ENCODE data around the gene SLMAP. TPM values are rescaled to one million over a fixed set of nuclear protein-coding genes. Genes with fewer than 3 reads are reported as not detected.
A peak's percentile ranks its signal among the peaks of the same experiment; 100 is the strongest.

The SLMAP gene
- total RNA-seq, 1 donor from 2014 or later, result 71.5 TPM

GRCh38 chr3:57961177-57961827 lies 205.2 kb downstream of the SLMAP start:
- Mint-ChIP-seq H3K4me1 (ENCODE audit: unreplicated experiment) (peaks cover 26% of the 10 kb centered on the region), H3K27me3 (ENCODE audit: unreplicated experiment) (no peaks in the 10 kb centered on the region), H3K4me3 (ENCODE audit: unreplicated experiment) (no peak overlapping the region), H3K27ac (ENCODE audit: unreplicated experiment) (no peak overlapping the region), H3K36me3 (ENCODE audit: unreplicated experiment) (no peaks in the 10 kb centered on the region), H3K9me3 (ENCODE audit: unreplicated experiment) (no peaks in the 10 kb centered on the region)
- DNase-seq (ENCODE audit: extremely low spot score, unreplicated experiment), result no peak
- no peak for TF ChIP-seq CTCF (IDR thresholded peaks at IDR 0.05)

GRCh38 chr3:57961828-57962447 lies 205.8 kb downstream of the SLMAP start:
- Mint-ChIP-seq H3K27ac (ENCODE audit: unreplicated experiment) (no peak overlapping the region), H3K4me3 (ENCODE audit: unreplicated experiment) (no peak overlapping the region), H3K27me3 (ENCODE audit: unreplicated experiment) (no peaks in the 10 kb centered on the region), H3K4me1 (ENCODE audit: unreplicated experiment) (peaks cover 28% of the 10 kb centered on the region), H3K36me3 (ENCODE audit: unreplicated experiment) (no peaks in the 10 kb centered on the region), H3K9me3 (ENCODE audit: unreplicated experiment) (no peaks in the 10 kb centered on the region)
- peak; percentile 45 for TF ChIP-seq CTCF (IDR thresholded peaks at IDR 0.05)
- no peak for DNase-seq (ENCODE audit: extremely low spot score, unreplicated experiment)

- no peak overlapping the region for H3K27ac Mint-ChIP-seq (ENCODE audit: unreplicated experiment)
- peaks cover 33% of the 10 kb centered on the region for H3K4me1 Mint-ChIP-seq (ENCODE audit: unreplicated experiment)
- no peaks in the 10 kb centered on the region for H3K9me3 Mint-ChIP-seq (ENCODE audit: unreplicated experiment)
Measured at GRCh38 chr3:57962448-57962834, 206.3 kb downstream of the SLMAP start.

GRCh38 chr3:57963811-57964346 lies 207.8 kb downstream of the SLMAP start:
- Mint-ChIP-seq H3K27ac (ENCODE audit: unreplicated experiment) (no peak overlapping the region), H3K27me3 (ENCODE audit: unreplicated experiment) (no peaks in the 10 kb centered on the region), H3K9me3 (ENCODE audit: unreplicated experiment) (no peaks in the 10 kb centered on the region), H3K4me1 (ENCODE audit: unreplicated experiment) (peaks cover 29% of the 10 kb centered on the region), H3K36me3 (ENCODE audit: unreplicated experiment) (no peaks in the 10 kb centered on the region), H3K4me3 (ENCODE audit: unreplicated experiment) (no peak overlapping the region)
- DNase-seq (ENCODE audit: extremely low spot score, unreplicated experiment), result no peak
- TF ChIP-seq CTCF (IDR thresholded peaks at IDR 0.05), result no peak

More at GRCh38 chr3:57962448-57962834, 206.3 kb downstream of the SLMAP start:
- H3K27me3 Mint-ChIP-seq (ENCODE audit: unreplicated experiment), result no peaks in the 10 kb centered on the region
- H3K4me3 Mint-ChIP-seq (ENCODE audit: unreplicated experiment), result no peak overlapping the region
- no peaks in the 10 kb centered on the region for H3K36me3 Mint-ChIP-seq (ENCODE audit: unreplicated experiment)
- DNase-seq (ENCODE audit: extremely low spot score, unreplicated experiment), result no peak
- TF ChIP-seq CTCF (IDR thresholded peaks at IDR 0.05), result no peak

- no peak overlapping the region for H3K4me3 Mint-ChIP-seq (ENCODE audit: unreplicated experiment)
- H3K4me1 Mint-ChIP-seq (ENCODE audit: unreplicated experiment), result peaks cover 22% of the 10 kb centered on the region
- peak overlapping the region; percentile 6 for H3K27ac Mint-ChIP-seq (ENCODE audit: unreplicated experiment)
- DNase-seq (ENCODE audit: extremely low spot score, unreplicated experiment), result no peak
- no peaks in the 10 kb centered on the region for H3K9me3 Mint-ChIP-seq (ENCODE audit: unreplicated experiment)
- no peaks in the 10 kb centered on the region for H3K36me3 Mint-ChIP-seq (ENCODE audit: unreplicated experiment)
- H3K27me3 Mint-ChIP-seq (ENCODE audit: unreplicated experiment), result no peaks in the 10 kb centered on the region
- TF ChIP-seq CTCF (IDR thresholded peaks at IDR 0.05), result no peak
Measured at GRCh38 chr3:57966829-57967228, 210.7 kb downstream of the SLMAP start.
